GM12801 (cell line): ENCODE measurements around the gene RNF187.

Experiments used
- CTCF ChIP-seq: IDR thresholded peaks from one replicate; pipeline ENCODE4 v1.5.1; 2011; ENCODE audit warnings: control low read depth; ENCODE audit not compliant: insufficient read length; ENCODE audit errors: extremely low read depth

RNF187 gene

GRCh38 chr1:228446852-228447251 lies 40.3 kb upstream of the RNF187 start:
- no peak for TF ChIP-seq CTCF

GRCh38 chr1:228448372-228448771 lies 38.8 kb upstream of the RNF187 start:
- no peak for TF ChIP-seq CTCF

GRCh38 chr1:228450200-228450599 lies 37.0 kb upstream of the RNF187 start:
- no peak for TF ChIP-seq CTCF

GRCh38 chr1:228452194-228453021 lies 34.8 kb upstream of the RNF187 start:
- TF ChIP-seq CTCF: no peak

GRCh38 chr1:228453022-228453560 lies 34.1 kb upstream of the RNF187 start:
- no peak for TF ChIP-seq CTCF

GRCh38 chr1:228453614-228454013 lies 33.6 kb upstream of the RNF187 start:
- TF ChIP-seq CTCF: no peak

- TF ChIP-seq CTCF: no peak
Observed at GRCh38 chr1:228454238-228454637, 32.9 kb upstream of the RNF187 start.
